Esophagus squamous epithelium (tissue), 4 donors: ENCODE data around the gene ABHD12.

Experiments used
- POLR2A ChIP-seq, 4 donors: fragments of 450-650 bp; IDR thresholded peaks; one replicate each; pipeline ENCODE4 v1.6.1; 2017; ENCODE audit warnings: antibody characterized with exemption in 4 of 4, mild to moderate bottlenecking in 4 of 4, moderate library complexity in 3 of 4
- TF ChIP-seq, protein P1 (sequence below), 6 experiments: fragments of 450-650 bp in 4 of 6; fragments of 200-600 bp in 2 of 6; sonication (generic) in 2 of 6; IDR thresholded peaks; one replicate each; pipeline ENCODE4 v1.5.1; 2016 to 2019; ENCODE audit warnings: antibody characterized with exemption in 6 of 6, mild to moderate bottlenecking in 4 of 6, moderate library complexity in 4 of 6

DNA sequence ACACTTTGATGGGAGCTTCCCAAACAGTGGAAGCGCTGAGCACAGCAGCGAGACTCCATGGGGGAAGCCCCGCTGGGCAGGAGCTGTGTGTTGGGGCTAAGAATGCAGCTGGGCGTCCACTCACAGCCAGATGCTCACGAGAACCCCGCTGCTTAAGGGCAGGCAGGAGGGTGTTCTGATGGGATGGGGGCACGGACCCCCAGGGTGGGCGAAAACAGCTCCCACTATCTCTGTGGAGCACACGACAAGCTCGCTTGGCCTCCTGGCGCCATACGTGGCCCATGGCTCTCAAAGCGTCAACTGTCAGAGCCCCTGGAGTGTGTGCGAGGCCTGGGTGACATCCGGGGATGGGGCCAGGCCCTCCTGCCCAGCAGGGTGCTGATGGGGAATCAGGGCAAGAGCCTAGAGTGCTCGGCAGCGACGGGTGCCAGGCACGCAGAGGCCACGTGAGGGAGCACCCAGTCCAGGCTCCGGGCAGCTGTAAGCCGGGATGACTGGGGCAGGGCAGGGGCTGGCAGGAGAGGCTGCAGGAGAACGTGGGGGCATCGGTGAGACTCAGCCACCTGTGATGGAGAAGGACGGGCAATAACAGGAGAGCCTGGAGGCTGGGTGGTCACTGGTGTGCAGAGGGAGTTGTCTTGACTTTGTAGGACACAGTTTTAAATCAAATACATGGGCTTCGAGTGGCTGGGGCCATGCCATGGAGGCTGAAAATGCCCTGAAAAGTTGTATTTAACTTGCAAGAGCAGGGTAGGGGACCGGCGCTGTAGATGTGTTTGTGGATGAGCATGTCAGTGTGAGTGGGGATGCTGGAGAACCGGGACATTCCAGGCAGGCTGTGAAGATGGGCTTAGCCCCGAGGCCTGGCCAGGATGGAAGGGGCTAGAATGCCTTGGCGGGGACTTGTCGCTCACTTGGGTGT lies 115.5 kb downstream of the ABHD12 start:
- TF ChIP-seq, protein P1, sequence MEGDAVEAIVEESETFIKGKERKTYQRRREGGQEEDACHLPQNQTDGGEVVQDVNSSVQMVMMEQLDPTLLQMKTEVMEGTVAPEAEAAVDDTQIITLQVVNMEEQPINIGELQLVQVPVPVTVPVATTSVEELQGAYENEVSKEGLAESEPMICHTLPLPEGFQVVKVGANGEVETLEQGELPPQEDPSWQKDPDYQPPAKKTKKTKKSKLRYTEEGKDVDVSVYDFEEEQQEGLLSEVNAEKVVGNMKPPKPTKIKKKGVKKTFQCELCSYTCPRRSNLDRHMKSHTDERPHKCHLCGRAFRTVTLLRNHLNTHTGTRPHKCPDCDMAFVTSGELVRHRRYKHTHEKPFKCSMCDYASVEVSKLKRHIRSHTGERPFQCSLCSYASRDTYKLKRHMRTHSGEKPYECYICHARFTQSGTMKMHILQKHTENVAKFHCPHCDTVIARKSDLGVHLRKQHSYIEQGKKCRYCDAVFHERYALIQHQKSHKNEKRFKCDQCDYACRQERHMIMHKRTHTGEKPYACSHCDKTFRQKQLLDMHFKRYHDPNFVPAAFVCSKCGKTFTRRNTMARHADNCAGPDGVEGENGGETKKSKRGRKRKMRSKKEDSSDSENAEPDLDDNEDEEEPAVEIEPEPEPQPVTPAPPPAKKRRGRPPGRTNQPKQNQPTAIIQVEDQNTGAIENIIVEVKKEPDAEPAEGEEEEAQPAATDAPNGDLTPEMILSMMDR (IDR thresholded peaks at IDR 0.05): no peak
- no peak for TF ChIP-seq POLR2A (IDR thresholded peaks at IDR 0.05)
